Body of pancreas (tissue), 4 donors: ENCODE results near the gene SLC16A8.

Experiments
- POLR2A ChIP-seq, 3 donors: fragments of 450-650 bp; IDR thresholded peaks; one replicate each; pipeline ENCODE4 v1.6.1; 2016; ENCODE audit warnings: antibody characterized with exemption in 3 of 3, mild to moderate bottlenecking in 2 of 3
- TF ChIP-seq, protein P1 (sequence below), 7 experiments: fragments of 450-650 bp in 4 of 7; fragments of 200-600 bp in 3 of 7; sonication (generic) in 3 of 7; IDR thresholded peaks; one replicate each; pipeline ENCODE4 v1.5.1; 2016 to 2019; ENCODE audit warnings: antibody characterized with exemption in 7 of 7

DNA sequence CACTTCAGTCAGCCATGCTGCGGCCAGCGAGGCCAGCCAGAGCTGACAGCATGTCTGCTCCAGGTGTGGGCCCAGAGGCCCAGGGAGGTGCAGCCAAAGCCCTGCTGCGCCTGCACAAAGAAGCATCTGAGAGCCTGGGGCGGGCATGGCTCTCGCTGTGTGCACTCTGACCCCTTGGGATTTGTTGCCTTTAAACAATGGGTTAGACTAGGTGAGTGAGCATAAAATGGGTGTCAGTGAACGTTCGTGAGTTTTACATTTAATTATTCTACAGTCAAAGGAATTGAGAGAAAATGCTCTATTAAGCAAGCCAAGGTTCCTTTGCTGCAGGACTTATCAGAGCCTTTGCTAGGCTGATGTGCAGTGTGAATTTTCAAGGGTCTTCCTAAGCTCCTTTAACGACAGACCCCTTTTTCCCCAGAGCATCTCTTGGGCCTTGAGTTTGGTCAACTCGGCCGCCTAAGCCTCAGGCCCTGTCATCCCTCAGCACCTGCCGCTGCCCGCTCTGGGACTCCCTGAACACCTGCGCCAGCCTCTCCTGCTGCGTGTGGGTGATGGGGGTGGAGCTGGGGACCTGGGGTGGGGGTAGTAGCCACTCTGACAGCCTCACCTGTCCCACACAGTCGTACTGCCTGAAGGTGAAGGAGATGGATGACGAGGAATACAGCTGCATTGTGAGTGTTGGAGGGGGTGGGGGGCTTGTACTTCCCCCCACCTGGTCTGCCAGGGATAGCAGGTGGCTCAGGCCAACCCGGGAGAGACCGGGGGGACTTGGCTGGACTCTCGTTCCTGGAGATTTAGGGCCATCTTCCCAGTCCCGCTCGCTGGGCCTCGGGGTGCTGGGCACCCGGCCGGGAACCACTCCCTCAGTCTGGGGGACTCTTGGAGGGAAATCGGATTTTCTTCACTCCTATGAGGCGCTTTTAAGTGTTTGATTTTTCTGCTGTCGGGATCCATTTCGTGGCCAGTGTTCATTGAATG, 10.5 kb downstream of the SLC16A8 start:
- no peak for TF ChIP-seq POLR2A (IDR thresholded peaks at IDR 0.05)
- TF ChIP-seq, protein P1, sequence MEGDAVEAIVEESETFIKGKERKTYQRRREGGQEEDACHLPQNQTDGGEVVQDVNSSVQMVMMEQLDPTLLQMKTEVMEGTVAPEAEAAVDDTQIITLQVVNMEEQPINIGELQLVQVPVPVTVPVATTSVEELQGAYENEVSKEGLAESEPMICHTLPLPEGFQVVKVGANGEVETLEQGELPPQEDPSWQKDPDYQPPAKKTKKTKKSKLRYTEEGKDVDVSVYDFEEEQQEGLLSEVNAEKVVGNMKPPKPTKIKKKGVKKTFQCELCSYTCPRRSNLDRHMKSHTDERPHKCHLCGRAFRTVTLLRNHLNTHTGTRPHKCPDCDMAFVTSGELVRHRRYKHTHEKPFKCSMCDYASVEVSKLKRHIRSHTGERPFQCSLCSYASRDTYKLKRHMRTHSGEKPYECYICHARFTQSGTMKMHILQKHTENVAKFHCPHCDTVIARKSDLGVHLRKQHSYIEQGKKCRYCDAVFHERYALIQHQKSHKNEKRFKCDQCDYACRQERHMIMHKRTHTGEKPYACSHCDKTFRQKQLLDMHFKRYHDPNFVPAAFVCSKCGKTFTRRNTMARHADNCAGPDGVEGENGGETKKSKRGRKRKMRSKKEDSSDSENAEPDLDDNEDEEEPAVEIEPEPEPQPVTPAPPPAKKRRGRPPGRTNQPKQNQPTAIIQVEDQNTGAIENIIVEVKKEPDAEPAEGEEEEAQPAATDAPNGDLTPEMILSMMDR (IDR thresholded peaks at IDR 0.05) = no peak
